ENCODE measurements around the gene STKLD1. TPM values are rescaled to one million over a fixed set of nuclear protein-coding genes. Genes with fewer than 3 reads are reported as not detected.

Gene STKLD1
- 0.53 to 1.2 TPM (median 0.81 TPM) in 5 replicates for total RNA-seq (2022; extraction: Qiagen RNA extraction)

GRCh38 chr9:133375724-133376654 lies at the start of gene STKLD1, which contains the start of gene SURF4:
Gene STKLD1, plus strand, starts transcription at chr9:133376366. Its CDS starts 108 bp downstream, at chr9:133376474.
Gene SURF4, minus strand, starts transcription at chr9:133376060. Its CDS starts 91 bp downstream, at chr9:133375969.

GRCh38 chr9:133335924-133336811 lies 40.0 kb upstream of the STKLD1 start, which contains the start of gene SURF6:
Gene SURF6, minus strand, starts transcription at chr9:133336188. Its CDS starts 56 bp downstream, at chr9:133336132.

GRCh38 chr9:133347985-133348717 lies 28.0 kb upstream of the STKLD1 start, which contains the start of the genes MED22 and RPL7A:
Gene MED22, minus strand, starts transcription at chr9:133348131. Its CDS starts 1,469 bp downstream, at chr9:133346662.
Gene RPL7A, plus strand, starts transcription at chr9:133348218. Its CDS starts 26 bp downstream, at chr9:133348244.

GRCh38 chr9:133356391-133357091 lies 19.6 kb upstream of the STKLD1 start, which contains the start of the genes SURF1 and SURF2:
Gene SURF1, minus strand, starts transcription at chr9:133356487. Its CDS starts 34 bp downstream, at chr9:133356453.
Gene SURF2, plus strand, starts transcription at chr9:133356550. Its CDS starts 43 bp downstream, at chr9:133356593.

GRCh38 chr9:133417541-133418461 lies 41.6 kb downstream of the STKLD1 start, which contains the start of gene REXO4:
Gene REXO4, minus strand, starts transcription at chr9:133418010. Its CDS starts 166 bp downstream, at chr9:133417844.

GRCh38 chr9:133421615-133422542 lies 45.7 kb downstream of the STKLD1 start, which contains the start of gene ADAMTS13:
Gene ADAMTS13, plus strand, starts transcription at chr9:133422367. Its CDS starts 77 bp downstream, at chr9:133422444.

Other genes with a start within 250 kb of the STKLD1 start
- 1.5 to 2.5 TPM (median 1.7 TPM) in 5 replicates for gene GBGT1, start 212.5 kb upstream of the STKLD1 start, total RNA-seq (2022; extraction: Qiagen RNA extraction)
- gene OBP2B, start 167.1 kb upstream of the STKLD1 start, total RNA-seq (2022; extraction: Qiagen RNA extraction): not detected in 5 replicates
- not detected in 5 replicates for gene ABO, start 101.2 kb upstream of the STKLD1 start, total RNA-seq (2022; extraction: Qiagen RNA extraction)
- gene SURF6, start 40.2 kb upstream of the STKLD1 start, total RNA-seq (2022; extraction: Qiagen RNA extraction): 21.5 to 29.5 TPM (median 24.1 TPM) in 5 replicates
- gene MED22, start 28.2 kb upstream of the STKLD1 start, total RNA-seq (2022; extraction: Qiagen RNA extraction): 24.5 to 31.5 TPM (median 29.3 TPM) in 5 replicates
- 3,185 to 3,532 TPM (median 3,382 TPM) in 5 replicates for gene RPL7A, start 28.1 kb upstream of the STKLD1 start, total RNA-seq (2022; extraction: Qiagen RNA extraction)
- gene SURF1, start 19.9 kb upstream of the STKLD1 start, total RNA-seq (2022; extraction: Qiagen RNA extraction): 33.4 to 49.3 TPM (median 45.1 TPM) in 5 replicates
- gene SURF2, start 19.8 kb upstream of the STKLD1 start, total RNA-seq (2022; extraction: Qiagen RNA extraction): 37.7 to 50.1 TPM (median 45.7 TPM) in 5 replicates
- 193 to 208 TPM (median 196 TPM) in 5 replicates for gene SURF4, start 306 bp upstream of the STKLD1 start, total RNA-seq (2022; extraction: Qiagen RNA extraction)
- gene REXO4, start 41.6 kb downstream of the STKLD1 start, total RNA-seq (2022; extraction: Qiagen RNA extraction): 32.4 to 36.5 TPM (median 32.9 TPM) in 5 replicates
- gene ADAMTS13, start 46.0 kb downstream of the STKLD1 start, total RNA-seq (2022; extraction: Qiagen RNA extraction): 0.51 to 0.73 TPM (median 0.56 TPM) in 5 replicates
- 3.9 to 5.2 TPM (median 4.4 TPM) in 5 replicates for gene CACFD1, start 83.6 kb downstream of the STKLD1 start, total RNA-seq (2022; extraction: Qiagen RNA extraction)
- gene SLC2A6, start 102.7 kb downstream of the STKLD1 start, total RNA-seq (2022; extraction: Qiagen RNA extraction): 16.7 to 23.1 TPM (median 19.9 TPM) in 5 replicates
- gene MYMK, start 148.6 kb downstream of the STKLD1 start, total RNA-seq (2022; extraction: Qiagen RNA extraction): not detected in 5 replicates
- not detected in 5 replicates for gene ADAMTSL2, start 158.3 kb downstream of the STKLD1 start, total RNA-seq (2022; extraction: Qiagen RNA extraction)
- gene FAM163B, start 233.0 kb downstream of the STKLD1 start, total RNA-seq (2022; extraction: Qiagen RNA extraction): not detected in 5 replicates